A549 treated with GW870086 at 1 μM for 4 hours (cell line): ENCODE measurements around the gene B3GNT7. TPM values are rescaled to one million over a fixed set of nuclear protein-coding genes. Genes with fewer than 3 reads are reported as not detected.

Experiments
- total RNA-seq: library from RNA; stranded (reverse); fragments of 200-300 nt; extraction: Qiagen RNA extraction; gene quantifications from 5 replicates; pipeline ENCODE4 v1.2.3, GENCODE V29; 2022; ENCODE audit warnings: low read depth

Gene B3GNT7
- 2.9 to 3.5 TPM (median 3.4 TPM) in 5 replicates for total RNA-seq

DNA sequence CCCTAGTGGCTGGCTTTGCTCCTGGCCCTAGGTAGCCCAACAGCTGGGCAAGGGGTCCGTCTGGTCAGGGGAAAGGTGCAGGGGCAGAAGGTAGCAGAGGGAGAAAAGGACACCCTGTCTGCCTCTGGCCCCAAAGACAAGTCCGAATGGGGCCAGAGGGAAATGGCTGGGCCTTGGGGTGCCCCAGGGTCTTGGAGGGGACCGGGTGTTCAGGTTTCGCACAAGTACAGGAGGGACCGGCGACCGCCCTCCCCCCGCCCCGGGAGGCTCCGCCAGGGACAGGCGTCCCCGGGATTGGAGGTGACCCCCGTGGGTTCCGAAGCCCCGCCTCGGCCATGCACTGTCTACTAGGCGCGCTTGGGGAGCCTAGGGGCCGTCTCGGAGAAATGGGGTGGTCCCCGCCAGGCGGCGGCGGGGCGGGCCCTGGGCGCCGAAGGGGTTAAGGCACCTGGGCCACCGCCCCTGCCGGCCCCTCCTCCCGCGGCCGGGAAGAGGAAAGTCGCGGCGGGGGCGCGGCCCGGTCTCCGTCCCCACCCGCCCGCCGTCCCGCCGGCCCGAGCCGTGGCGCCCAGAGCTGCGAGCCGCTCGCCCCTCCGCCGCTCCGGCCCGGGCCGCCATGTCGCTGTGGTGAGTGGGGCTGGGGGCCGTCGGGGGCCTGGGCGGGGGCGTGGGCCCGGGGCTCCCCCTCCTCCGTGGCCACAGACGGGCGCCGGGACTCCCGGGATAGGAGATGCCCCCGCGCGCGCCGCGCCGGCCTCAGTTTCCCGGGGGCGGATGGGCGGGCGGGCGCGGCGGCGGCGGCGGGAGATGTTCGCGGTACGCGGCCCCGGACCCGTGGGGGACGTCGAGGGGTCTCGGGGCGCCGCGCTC is at the start of gene B3GNT7:
Gene B3GNT7 (plus strand): TSS at position 523 of the 870 bp plus-strand sequence. CDS start 94 bp downstream, at position 617.

Other genes with a start within 250 kb of the B3GNT7 start
- gene ARMC9, start 197.1 kb upstream of the B3GNT7 start, total RNA-seq = 13.0 to 16.2 TPM (median 14.1 TPM) in 5 replicates
- 719 to 804 TPM (median 768 TPM) in 5 replicates for gene NCL, start 68.8 kb downstream of the B3GNT7 start, total RNA-seq
- 0.03 TPM in 1 of 5 replicates, not detected in the others for gene NMUR1, start 134.7 kb downstream of the B3GNT7 start, total RNA-seq
- not detected in 5 replicates for gene TEX44, start 197.2 kb downstream of the B3GNT7 start, total RNA-seq